Neuron (in vitro differentiated cells): ENCODE results near the gene PDILT.

ENCODE experiments used
- H2AFZ ChIP-seq: one replicate; pipeline ENCODE4 v1.6.1; 2013; ENCODE audit warnings: low read depth, mild to moderate bottlenecking, inconsistent platforms, low read length, moderate library complexity
- H3K27me3 ChIP-seq: one replicate; pipeline ENCODE4 v1.6.1; 2013; ENCODE audit warnings: low read length; ENCODE audit not compliant: insufficient read depth
- H3K36me3 ChIP-seq: one replicate; pipeline ENCODE4 v1.6.1; 2013; ENCODE audit warnings: low read length; ENCODE audit not compliant: insufficient read depth
- H3K4me1 ChIP-seq: one replicate; pipeline ENCODE4 v1.6.1; 2013; ENCODE audit warnings: low read length; ENCODE audit not compliant: insufficient read depth
- H3K4me3 ChIP-seq: 2 replicates; pipeline ENCODE4 v1.5.1; 2013; ENCODE audit warnings: mild to moderate bottlenecking, low read length, moderate library complexity
- H3K9me3 ChIP-seq: one replicate; pipeline ENCODE4 v1.6.1; 2013; ENCODE audit warnings: low read length

The PDILT gene

DNA sequence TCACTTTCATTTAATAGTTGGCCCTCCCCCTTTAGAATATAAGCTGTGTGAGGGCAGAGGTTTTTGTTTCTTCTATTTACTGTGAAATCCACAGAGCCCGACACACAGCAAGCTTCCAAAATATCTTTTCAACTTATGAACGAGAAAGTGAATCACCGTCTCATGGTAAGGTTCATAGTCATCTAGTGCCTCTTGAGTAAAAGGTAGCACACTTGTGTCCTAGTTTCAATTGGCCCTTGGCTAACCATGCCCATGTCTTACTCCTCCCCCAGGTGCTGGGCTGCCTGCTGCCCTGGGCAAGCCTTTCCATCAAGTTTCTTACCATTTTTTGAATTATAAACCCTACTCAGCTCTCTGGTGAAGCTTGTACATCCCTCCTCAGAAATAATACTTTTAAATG, 64.8 kb downstream of the PDILT start:
- Histone ChIP-seq H3K4me1 (no peaks in the 10 kb centered on the region), H3K9me3 (no peaks in the 10 kb centered on the region), H3K27me3 (no peaks in the 10 kb centered on the region), H3K36me3 (no peaks in the 10 kb centered on the region), H3K4me3 (no peak overlapping the region), H2AFZ (no peak overlapping the region)

DNA sequence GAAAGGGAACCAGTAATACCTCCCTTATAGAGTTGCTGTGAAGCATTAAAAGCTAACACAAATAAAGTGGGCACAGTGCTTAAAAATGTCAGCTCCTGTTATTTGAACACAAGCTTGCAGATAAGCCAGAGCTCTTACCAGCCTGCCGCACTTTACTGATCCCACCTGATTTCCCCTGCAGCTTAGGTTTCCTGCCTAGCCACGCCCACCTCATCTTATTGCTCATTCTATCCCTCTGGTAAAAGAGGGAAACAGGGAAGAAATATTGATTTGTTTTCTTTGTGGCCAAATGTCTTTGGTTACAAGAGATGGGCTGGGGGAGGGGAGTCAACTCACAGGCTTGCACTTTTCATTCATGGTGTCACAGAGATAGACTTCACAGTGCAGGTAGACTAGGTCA, 67.6 kb downstream of the PDILT start:
- Histone ChIP-seq H2AFZ (no peak overlapping the region), H3K36me3 (no peaks in the 10 kb centered on the region), H3K27me3 (no peaks in the 10 kb centered on the region), H3K9me3 (no peaks in the 10 kb centered on the region), H3K4me1 (peaks cover 2% of the 10 kb centered on the region), H3K4me3 (no peak overlapping the region)

DNA sequence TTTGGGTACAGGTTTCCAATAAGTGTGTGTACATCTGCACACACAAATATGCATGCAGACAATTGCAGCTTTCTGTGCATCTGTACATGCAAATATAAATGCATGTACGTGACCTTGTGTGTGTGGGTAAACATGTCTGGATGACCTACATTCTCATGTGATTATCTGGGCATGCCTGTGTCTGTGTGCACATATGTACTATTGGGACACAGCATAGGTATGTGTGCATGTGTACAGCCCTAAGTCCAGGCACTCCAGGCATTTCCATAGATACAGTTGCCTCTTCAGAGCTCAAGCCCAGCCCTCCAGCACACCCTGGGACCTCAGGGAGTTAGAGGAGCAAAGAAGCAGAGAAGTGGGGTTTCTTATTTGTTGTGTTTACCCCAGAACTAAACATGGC, 70.1 kb downstream of the PDILT start:
- Histone ChIP-seq H3K4me1 (peaks cover 2% of the 10 kb centered on the region), H3K9me3 (no peaks in the 10 kb centered on the region), H3K27me3 (no peaks in the 10 kb centered on the region), H3K36me3 (no peaks in the 10 kb centered on the region), H3K4me3 (no peak overlapping the region), H2AFZ (no peak overlapping the region)

DNA sequence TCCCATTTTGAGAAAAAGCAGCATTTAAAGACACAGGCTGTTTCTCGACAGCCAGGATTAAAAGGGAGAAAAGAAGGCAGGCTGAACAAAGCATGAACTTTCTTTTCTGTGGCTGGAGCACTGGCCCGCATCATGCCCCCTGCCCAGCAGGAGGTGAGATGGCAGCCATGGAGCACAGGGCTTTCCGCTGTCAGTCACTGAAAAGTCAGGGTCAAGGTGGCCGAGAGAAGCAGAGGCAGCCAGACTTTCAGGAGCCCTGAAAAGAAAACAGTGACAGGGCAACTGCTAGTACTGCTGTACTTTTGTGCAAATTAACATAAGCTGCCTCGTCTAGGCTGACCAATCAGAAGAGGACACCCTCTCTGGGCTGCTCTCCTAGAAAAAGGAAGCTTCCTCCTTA, 71.4 kb downstream of the PDILT start:
- Histone ChIP-seq H3K4me3 (no peak overlapping the region), H3K36me3 (no peaks in the 10 kb centered on the region), H3K9me3 (no peaks in the 10 kb centered on the region), H2AFZ (no peak overlapping the region), H3K27me3 (no peaks in the 10 kb centered on the region), H3K4me1 (peaks cover 2% of the 10 kb centered on the region)

DNA sequence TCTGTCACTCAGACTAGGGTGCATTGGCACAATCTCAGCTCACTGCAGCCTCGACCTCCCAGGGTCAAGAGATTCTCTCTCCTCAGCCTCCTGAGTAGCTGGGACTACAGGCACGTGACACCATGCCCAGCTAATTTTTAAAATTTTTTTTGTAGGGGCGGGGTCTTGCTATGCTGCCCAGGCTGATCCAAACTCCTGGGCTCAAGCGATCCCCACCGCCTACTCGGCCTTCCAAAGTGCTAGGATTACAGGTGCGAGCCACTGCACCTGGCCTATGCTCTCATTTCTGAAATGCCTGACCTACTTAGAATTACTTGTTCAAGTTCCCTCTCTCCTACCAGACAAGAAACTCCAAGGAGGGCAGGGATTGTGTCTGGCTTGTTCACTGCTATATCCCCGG, 72.1 kb downstream of the PDILT start:
- no peak overlapping the region for H2AFZ ChIP-seq
- no peak overlapping the region for H3K4me3 ChIP-seq
- peaks cover 2% of the 10 kb centered on the region for H3K4me1 ChIP-seq
- no peaks in the 10 kb centered on the region for H3K27me3 ChIP-seq
- no peaks in the 10 kb centered on the region for H3K9me3 ChIP-seq
- H3K36me3 ChIP-seq, result no peaks in the 10 kb centered on the region

DNA sequence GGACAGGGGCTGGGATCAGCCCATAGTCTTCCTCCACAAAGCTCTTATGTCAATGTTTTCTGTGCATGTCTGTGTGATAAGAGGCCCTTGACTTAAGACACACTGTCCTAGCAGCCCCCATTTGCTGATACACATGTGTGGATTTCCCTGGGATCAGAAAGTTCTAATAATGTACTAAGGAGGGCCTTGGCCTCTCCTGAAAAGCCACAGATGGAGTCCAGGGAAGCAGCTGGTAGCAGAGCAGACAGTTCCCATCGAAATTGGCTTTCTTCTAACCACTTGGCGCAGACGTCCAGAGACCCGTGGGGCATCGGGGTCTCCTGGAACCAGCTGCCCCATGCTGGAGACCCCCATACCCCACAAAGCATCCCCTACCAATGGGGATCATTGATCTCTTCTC, 72.9 kb downstream of the PDILT start:
- Histone ChIP-seq H3K4me3 (no peak overlapping the region), H3K4me1 (peaks cover 2% of the 10 kb centered on the region), H2AFZ (no peak overlapping the region), H3K27me3 (no peaks in the 10 kb centered on the region), H3K36me3 (no peaks in the 10 kb centered on the region), H3K9me3 (no peaks in the 10 kb centered on the region)

DNA sequence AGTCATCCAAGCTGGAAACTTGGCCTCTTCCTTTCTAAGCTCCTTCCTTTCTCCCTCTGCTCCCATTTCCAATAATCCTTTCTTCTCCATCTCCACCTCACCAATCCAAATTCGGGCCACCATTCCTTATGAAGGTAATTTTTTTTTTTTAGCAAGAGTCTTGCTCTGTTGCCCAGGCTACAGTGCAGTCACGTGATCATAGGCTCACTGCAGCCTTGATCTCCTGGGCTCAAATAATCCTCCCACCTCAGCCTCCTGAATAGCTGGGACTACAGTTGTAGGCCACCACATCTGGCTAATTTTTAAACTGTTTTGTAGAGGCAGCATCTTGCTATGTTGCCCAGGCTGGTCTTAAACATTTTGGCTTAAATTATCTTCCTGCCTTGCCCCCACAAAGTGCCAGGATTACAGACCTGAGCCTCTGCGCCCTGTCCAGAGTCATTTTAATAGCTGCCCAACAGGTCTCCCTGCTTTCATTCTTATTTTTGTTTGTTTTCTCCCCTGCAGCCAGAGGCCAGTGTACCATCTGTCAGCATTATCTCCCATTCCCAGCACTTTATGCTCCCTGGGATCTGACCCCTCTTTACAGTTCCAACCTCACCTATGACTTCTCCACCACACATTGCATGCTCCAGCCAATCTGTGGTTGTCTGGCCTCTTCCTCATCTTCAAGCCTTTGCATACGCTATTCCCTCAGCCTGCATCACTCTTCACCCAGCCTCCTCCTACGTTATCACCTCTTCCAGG, 75.0 kb downstream of the PDILT start:
- Histone ChIP-seq H3K9me3 (no peaks in the 10 kb centered on the region), H3K4me3 (no peak overlapping the region), H3K36me3 (no peaks in the 10 kb centered on the region), H2AFZ (no peak overlapping the region), H3K4me1 (peaks cover 2% of the 10 kb centered on the region), H3K27me3 (no peaks in the 10 kb centered on the region)

DNA sequence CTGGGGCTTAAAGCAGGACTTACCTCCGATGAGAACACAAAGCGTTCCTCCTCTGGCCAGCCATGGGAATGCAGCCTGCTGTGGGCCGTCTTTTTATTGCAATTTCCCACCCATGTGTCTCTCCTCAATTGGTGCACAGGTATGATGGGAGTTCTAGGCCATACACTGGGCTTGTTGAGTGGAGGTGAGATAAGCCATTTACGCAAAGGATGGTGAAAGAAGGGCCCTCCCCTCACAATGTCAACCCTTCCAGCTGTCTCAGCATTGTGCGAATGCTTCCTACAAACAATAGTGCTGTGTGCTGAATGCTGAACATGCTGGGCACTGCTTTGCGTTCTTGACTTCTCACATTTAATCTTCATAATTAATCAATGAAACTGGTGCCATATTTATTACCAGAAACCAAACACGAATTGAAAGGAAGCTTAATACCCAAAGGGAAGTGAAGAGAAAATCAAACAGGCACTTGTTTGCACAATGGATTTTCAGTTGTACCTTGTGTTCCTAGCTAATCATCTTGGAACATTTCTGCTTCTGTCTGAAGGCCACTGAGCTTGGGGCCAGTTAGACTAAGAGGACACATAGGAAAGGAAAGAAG, 77.0 kb downstream of the PDILT start, which contains the start of gene GP2:
GP2 (minus strand) TSS at position 70 of the 598 bp plus-strand sequence. CDS start 1,082 bp downstream, outside the sequence.
- H3K27me3 ChIP-seq, result no peaks in the 10 kb centered on the region

DNA sequence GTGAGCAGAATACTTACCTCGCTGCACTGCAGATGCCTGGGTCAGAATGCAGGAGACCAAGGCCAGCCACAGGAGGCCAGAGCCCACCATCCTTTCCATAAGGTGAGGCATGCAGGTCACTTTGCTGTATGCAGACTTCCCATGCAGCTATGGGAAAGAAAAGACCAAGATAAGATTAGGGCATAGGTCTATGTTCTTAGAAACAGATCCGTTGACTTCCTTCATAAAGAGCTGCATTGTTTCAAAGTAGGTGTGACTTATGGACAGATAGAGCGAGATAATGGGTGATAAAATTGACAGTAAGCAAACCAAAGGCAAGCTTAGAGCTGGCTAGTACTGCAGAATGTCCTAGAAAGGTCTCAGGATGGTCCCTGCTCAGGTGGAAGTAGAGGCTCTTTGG, 78.2 kb downstream of the PDILT start:
- no peak overlapping the region for H2AFZ ChIP-seq
- H3K27me3 ChIP-seq, result no peaks in the 10 kb centered on the region
- no peaks in the 10 kb centered on the region for H3K36me3 ChIP-seq
- no peaks in the 10 kb centered on the region for H3K9me3 ChIP-seq
- no peaks in the 10 kb centered on the region for H3K4me1 ChIP-seq
- H3K4me3 ChIP-seq, result no peak overlapping the region

More for the DNA sequence above, 77.0 kb downstream of the PDILT start, which contains the start of gene GP2:
- Histone ChIP-seq H3K9me3 (no peaks in the 10 kb centered on the region), H3K4me3 (no peak within 1 kb of the TSS), H3K4me1 (no peaks in the 10 kb centered on the region), H2AFZ (no peak within 1 kb of the TSS), H3K36me3 (no peaks in the 10 kb centered on the region)

DNA sequence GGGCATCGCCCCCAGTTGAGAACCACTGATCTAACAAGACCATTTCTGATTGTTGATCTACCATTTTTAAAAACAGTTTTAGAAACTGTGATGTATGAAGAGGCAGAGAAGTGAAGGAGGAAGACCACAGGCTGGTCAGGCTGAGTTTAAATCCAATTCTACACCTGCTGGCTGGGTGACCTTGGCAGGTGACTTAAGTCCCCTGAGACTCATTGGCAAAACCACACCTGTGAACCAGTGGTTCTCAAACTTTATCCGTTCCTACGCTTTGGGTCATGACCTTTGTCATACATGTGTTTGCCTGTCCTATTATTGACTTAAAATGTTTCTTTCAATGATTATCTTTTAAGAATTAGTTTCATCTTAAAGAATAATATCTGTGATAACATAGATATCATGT, 79.5 kb downstream of the PDILT start:
- Histone ChIP-seq H3K9me3 (no peaks in the 10 kb centered on the region), H3K4me3 (no peak overlapping the region), H3K27me3 (no peaks in the 10 kb centered on the region), H3K4me1 (no peaks in the 10 kb centered on the region), H2AFZ (no peak overlapping the region), H3K36me3 (no peaks in the 10 kb centered on the region)

DNA sequence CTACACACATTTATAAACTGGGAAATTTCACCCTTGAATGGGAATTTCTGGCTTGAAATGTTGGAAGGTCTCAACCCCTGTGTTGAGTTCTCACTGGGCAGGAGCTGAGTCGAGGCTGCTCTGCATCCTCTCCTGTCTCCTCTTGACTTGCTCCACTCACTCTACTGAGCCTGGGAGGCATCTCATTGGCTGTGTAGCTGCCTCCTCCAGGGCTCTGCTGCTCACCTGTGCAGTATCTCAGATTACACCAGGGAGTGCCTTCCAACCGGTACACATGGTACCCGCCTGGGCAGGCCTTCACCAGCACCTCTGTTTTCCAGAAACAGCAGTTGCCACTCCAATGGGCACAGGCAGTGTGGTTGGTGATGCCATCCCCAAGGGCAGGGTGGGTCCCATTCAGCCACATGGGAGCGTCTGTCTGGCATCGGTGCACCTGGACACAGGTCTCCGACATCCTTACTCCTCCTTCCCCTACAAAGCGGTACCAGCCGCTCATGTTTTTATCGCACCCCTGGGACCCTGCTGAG, 80.9 kb downstream of the PDILT start:
- H3K9me3 ChIP-seq, result no peaks in the 10 kb centered on the region
- H3K36me3 ChIP-seq, result no peaks in the 10 kb centered on the region
- no peak overlapping the region for H3K4me3 ChIP-seq
- no peaks in the 10 kb centered on the region for H3K4me1 ChIP-seq
- no peak overlapping the region for H2AFZ ChIP-seq
- H3K27me3 ChIP-seq, result no peaks in the 10 kb centered on the region

DNA sequence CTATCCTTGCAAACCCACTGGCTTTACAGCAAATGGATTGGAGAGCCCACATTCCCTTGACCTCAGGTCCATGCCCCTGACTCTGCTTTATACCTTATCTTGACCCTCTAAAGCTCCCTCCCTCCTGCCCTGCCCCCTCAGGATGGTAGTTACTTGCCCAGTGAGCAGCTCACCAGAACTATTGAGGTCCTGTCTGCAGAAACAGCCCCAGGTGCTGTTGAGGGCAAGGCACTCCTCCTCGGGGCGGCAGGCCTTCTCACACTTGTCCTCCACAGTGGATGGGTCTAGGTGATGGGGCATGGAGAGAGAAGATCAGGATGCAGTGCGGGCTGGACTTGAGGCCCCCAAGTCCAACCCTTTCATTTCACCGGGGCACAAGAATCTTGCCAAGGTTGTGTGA, 81.8 kb downstream of the PDILT start:
- no peak overlapping the region for H2AFZ ChIP-seq
- no peaks in the 10 kb centered on the region for H3K9me3 ChIP-seq
- H3K4me1 ChIP-seq, result no peaks in the 10 kb centered on the region
- H3K36me3 ChIP-seq, result no peaks in the 10 kb centered on the region
- no peak overlapping the region for H3K4me3 ChIP-seq
- no peaks in the 10 kb centered on the region for H3K27me3 ChIP-seq

DNA sequence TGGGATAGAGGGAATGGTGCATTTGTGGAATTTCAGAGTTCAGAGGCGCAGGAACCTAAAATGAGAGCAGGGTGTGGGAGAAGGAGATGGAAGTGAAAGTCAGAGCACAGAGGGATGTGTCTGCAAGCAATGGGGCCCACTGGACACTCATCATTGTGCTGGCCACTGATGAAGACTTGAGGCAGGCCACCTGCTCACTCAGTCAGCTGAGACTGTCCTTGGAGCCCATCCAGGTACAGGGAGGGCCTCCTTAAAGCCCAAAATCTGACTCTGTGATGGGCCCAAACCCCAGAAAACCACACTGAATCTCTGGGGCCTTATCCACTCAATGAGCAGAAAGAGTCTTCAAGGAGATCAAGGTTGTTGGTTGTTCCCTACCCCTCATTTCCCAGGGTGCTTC, 82.9 kb downstream of the PDILT start:
- Histone ChIP-seq H3K9me3 (no peaks in the 10 kb centered on the region), H2AFZ (no peak overlapping the region), H3K36me3 (no peaks in the 10 kb centered on the region), H3K4me3 (no peak overlapping the region), H3K27me3 (no peaks in the 10 kb centered on the region), H3K4me1 (no peaks in the 10 kb centered on the region)
